Thyroid gland (tissue), 4 donors: ENCODE data around the gene MLLT1. TPM values are rescaled to one million over a fixed set of nuclear protein-coding genes. Genes with fewer than 3 reads are reported as not detected.

ENCODE experiments used
- DNase-seq, 2 donors: peaks; one replicate each; pipeline ENCODE4 v3.0.0-alpha.2; 2019
- H3K27ac ChIP-seq, 3 donors: fragments of 200-600 bp; sonication (generic); 1 replicate in 2 of 3; 2 replicates in 1 of 3; pipeline ENCODE4 v1.5.1; 2016 to 2019; ENCODE audit warnings: mild to moderate bottlenecking in 1 of 3, moderate library complexity in 1 of 3
- H3K27me3 ChIP-seq: fragments of 200-600 bp; sonication (generic); one replicate; pipeline ENCODE4 v1.5.1; 2019
- H3K36me3 ChIP-seq, 2 donors: fragments of 200-600 bp; sonication (generic); one replicate each; pipeline ENCODE4 v1.5.1; 2016 to 2019
- H3K4me1 ChIP-seq, 2 donors: fragments of 200-600 bp; sonication (generic); one replicate each; pipeline ENCODE4 v1.5.1; 2017 to 2019
- H3K4me3 ChIP-seq, 3 donors: fragments of 200-600 bp; sonication (generic); replicated peaks in 1 of 3; 1 replicate in 2 of 3; 2 replicates in 1 of 3; pipeline ENCODE4 v1.5.1; 2016; ENCODE audit warnings: mild to moderate bottlenecking in 1 of 3
- H3K9me3 ChIP-seq: fragments of 200-600 bp; sonication (generic); one replicate; pipeline ENCODE4 v1.5.1; 2017
- CTCF ChIP-seq, 6 experiments: fragments of 200-600 bp in 3 of 6; fragments of 450-650 bp in 3 of 6; sonication (generic) in 3 of 6; IDR thresholded peaks; one replicate each; pipeline ENCODE4 v1.5.1; 2016 to 2019; ENCODE audit warnings: antibody characterized with exemption in 6 of 6, mild to moderate bottlenecking in 2 of 6, inconsistent platforms in 1 of 6, moderate library complexity in 1 of 6
- POLR2A ChIP-seq, 2 donors: fragments of 450-650 bp; IDR thresholded peaks; one replicate each; pipeline ENCODE4 v1.6.1; 2017; ENCODE audit warnings: antibody characterized with exemption in 2 of 2, mild to moderate bottlenecking in 2 of 2, moderate library complexity in 1 of 2
- WGBS, 2 donors: methylation state at CpG; one replicate each; pipeline ENCODE4 v1.1.5; 2017; 5-methylcytosine and 5-hydroxymethylcytosine counted together
- intact Hi-C: fragments of 100-400 bp; cut with DNase I; formaldehyde crosslinking; loops from one replicate; pipeline ENCODE4 v1.15.1; 2023
- total RNA-seq, 4 donors: library from RNA; depleted of rRNA; stranded (reverse); fragments of >200 nt; gene quantifications; one replicate each; pipeline ENCODE4 v1.2.3, GENCODE V29; 2016

MLLT1 gene
- total RNA-seq, 4 donors from 2014 or later, result 19.2 to 35.0 (median 26.7) TPM

DNA sequence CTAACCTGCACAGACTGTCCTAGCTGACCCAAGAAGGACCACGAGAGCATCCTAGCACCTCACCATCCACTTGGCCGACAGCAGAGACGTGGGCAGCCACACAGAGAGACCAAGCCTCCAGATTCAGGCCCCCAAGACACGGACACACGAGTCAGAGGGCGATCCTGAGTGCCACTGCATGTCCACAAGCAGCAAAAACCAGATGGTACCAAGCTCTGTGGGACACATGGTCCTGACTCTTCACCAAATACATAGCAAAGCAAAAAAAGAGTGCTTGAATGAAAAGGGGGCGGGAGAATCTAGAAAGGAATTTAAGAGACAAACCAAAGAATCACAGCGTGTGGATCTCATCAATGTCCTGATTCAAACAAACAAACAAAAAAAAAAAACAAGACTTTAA lies 45.2 kb downstream of the MLLT1 start:
- peaks cover 30 to 65% of the 10 kb centered on the region in 2 donors for H3K4me1 ChIP-seq

GRCh38 chr19:6233827-6234511 lies 45.8 kb downstream of the MLLT1 start:
- WGBS, 2 donors, result 42 to 45% methylated on average over 15 to 20 of the region's 21 CpGs

More for the DNA sequence above, 45.2 kb downstream of the MLLT1 start:
- WGBS, 2 donors, result 81 to 83% methylated on average over 8 of the region's 8 CpGs
- TF ChIP-seq POLR2A (IDR thresholded peaks at IDR 0.05), result no peak
- no peak for TF ChIP-seq CTCF (IDR thresholded peaks at IDR 0.05)
- peak overlapping the region in 2 of 3 donors; percentile 66 to 70 for H3K27ac ChIP-seq
- intact Hi-C loops, result no loop called here
- DNase-seq, result no peak
- H3K27me3 ChIP-seq, result no peaks in the 10 kb centered on the region
- no peak overlapping the region for H3K4me3 ChIP-seq
- H3K36me3 ChIP-seq, result peaks cover 6 to 9% of the 10 kb centered on the region in 2 donors
- no peaks in the 10 kb centered on the region for H3K9me3 ChIP-seq

DNA sequence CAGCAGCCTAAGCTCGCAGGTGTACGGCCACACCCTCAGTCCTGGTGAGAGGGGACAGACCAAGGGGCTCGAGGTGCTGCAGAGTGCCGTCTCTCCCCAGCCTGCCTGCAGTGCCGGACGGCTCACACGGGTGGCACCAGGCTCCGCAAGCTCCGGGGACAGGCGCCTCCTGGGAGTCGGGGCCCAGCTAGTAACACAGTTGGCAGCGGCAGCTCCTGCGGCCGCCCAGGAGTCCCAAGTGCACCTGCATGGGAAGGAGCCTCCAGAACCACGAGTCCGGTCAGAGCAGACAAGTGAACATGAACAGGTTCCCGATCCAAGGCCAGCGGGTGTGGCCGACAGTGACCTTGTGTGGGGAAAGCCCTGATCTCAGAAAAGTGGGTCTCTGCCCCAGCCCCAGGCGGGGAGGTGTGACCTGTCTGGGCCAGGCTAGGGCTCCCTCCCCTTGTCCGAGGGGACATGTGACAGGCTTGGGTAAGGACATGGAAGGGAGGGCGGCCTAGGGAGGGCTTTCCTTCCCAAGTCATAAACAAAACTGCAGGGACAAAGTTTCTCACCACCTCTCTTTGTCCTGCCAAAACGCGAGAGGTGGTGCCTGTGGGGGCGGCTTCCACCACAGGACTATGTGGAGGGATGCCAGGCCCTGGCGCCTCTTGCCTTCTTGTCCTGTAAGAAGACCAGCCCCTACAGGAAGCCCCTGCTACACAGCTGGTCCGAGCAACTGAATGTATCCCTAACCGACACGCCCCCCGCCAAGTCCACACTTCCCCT lies 46.5 kb downstream of the MLLT1 start:
- peak; percentile 80 to 82 for DNase-seq
- H3K27me3 ChIP-seq, result no peaks in the 10 kb centered on the region
- intact Hi-C loops, result no loop called here
- H3K4me3 ChIP-seq, result no peak overlapping the region
- no peaks in the 10 kb centered on the region for H3K9me3 ChIP-seq
- TF ChIP-seq CTCF (IDR thresholded peaks at IDR 0.05) (no peak), POLR2A (IDR thresholded peaks at IDR 0.05) (no peak)
- H3K36me3 ChIP-seq, result peaks cover 6 to 9% of the 10 kb centered on the region in 2 donors
- 31% methylated on average over 8 to 28 of the region's 30 CpGs for WGBS, 2 donors
- H3K27ac ChIP-seq, result peak overlapping the region; percentile 66 to 79 (median 70)
- H3K4me1 ChIP-seq, result peaks cover 35 to 54% of the 10 kb centered on the region in 2 donors

More at GRCh38 chr19:6233827-6234511, 45.8 kb downstream of the MLLT1 start:
- Histone ChIP-seq H3K27me3 (no peaks in the 10 kb centered on the region), H3K4me3 (no peak overlapping the region), H3K4me1 (peaks cover 28 to 60% of the 10 kb centered on the region in 2 donors), H3K9me3 (no peaks in the 10 kb centered on the region), H3K36me3 (peaks cover 6 to 9% of the 10 kb centered on the region in 2 donors), H3K27ac (peak overlapping the region; percentile 66 to 79 (median 70))
- intact Hi-C loops, result no loop called here
- peak; percentile 72 to 75 for DNase-seq
- no peak for TF ChIP-seq CTCF (IDR thresholded peaks at IDR 0.05)
- TF ChIP-seq POLR2A (IDR thresholded peaks at IDR 0.05), result no peak

DNA sequence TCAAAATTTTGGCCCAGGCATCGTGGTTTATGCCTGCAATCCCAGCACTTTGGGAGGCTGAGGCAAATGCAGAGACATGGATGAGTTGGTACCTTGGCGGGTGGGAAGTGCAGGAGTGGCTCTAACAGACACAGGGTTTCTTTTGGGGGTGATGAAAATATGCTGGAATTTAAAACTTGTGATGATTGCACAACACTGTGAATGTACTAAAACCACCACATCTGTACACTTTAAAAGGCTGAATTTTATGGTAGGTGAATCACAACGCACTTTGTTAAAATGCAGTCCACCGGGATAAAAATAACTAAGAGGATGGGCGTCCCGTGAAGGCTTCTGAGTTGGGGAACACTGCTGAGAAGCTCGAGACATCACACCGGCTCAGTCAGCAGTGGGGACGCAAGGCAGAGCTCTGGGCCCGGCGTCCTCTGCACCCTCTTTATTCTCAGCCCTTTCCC lies 47.1 kb downstream of the MLLT1 start:
- Histone ChIP-seq H3K27me3 (no peaks in the 10 kb centered on the region), H3K4me3 (no peak overlapping the region), H3K4me1 (peaks cover 35 to 54% of the 10 kb centered on the region in 2 donors), H3K36me3 (peaks cover 6 to 9% of the 10 kb centered on the region in 2 donors), H3K9me3 (no peaks in the 10 kb centered on the region), H3K27ac (peak overlapping the region in 2 of 3 donors; percentile 66 to 70)
- DNase-seq, result no peak
- intact Hi-C loops, result no loop called here
- WGBS, 2 donors, result 48 to 65% methylated on average over 11 of the region's 11 CpGs
- TF ChIP-seq CTCF (IDR thresholded peaks at IDR 0.05), result no peak
- TF ChIP-seq POLR2A (IDR thresholded peaks at IDR 0.05), result no peak
